ENCODE results near the gene TTC1.

The TTC1 gene

GRCh38 chr5:160088805-160089204 lies 79.9 kb downstream of the TTC1 start:
- DNase-seq (ENCODE audit: low spot score), result no peak

DNA sequence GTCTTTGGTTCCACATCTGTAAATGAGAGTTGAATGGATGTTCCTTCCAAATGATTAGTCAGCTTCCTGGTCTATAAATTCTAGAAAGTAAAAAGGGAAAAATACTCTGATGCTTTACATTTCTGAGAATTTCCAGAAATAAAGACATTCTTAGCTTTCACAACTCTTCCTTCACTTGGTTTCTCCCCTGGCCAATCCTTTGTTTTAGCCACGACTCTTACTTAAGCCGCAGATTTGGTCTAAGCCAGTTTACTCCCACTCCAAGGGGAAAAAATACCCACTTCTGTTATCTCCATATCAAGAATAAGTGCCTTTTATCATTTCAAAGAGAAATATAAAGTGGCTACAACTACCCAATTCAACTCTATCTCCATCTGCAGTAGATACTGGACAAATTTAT lies 80.6 kb downstream of the TTC1 start:
- DNase-seq (ENCODE audit: low spot score), result no peak

- no peak for DNase-seq (ENCODE audit: low spot score)
Observed at GRCh38 chr5:160090059-160090458, 81.1 kb downstream of the TTC1 start.

- DNase-seq (ENCODE audit: low spot score), result no peak
Observed at GRCh38 chr5:160092514-160092913, 83.6 kb downstream of the TTC1 start.

DNA sequence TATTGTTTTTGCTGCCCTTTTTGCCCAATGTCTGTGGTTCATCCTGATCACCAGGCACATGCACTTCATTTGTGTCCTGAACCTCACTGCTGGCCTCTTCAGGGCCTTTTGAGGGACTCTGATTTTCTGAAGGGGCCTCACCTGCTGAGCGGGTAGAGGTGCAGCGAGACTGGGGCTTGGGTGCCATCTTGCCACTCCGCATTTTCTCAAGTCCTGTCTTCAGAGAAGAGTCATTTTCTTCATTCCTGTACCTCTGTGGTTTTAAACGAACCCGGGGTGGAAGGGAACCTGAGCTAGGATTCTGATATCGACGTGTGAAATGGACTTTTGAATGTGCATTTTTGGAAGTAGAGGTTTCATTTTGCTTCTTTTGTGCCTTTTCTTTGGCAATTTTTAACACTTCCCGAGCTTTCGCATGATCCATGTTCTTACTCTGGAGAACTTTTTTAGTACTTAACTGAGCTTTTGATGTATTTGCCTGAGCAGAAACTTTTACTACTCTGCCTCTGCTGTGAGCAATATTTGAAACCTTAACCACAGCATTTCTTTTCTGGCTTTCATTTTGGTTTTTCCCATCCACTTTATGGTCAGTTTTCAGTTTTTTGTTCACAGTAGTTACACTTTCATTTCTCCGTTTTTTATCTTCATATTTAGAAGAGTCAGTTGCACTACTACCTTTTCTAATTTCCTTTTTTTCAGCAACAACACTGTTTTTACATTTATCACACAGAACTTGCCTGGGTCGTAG lies 84.2 kb downstream of the TTC1 start:
- DNase-seq (ENCODE audit: low spot score), result no peak

DNA sequence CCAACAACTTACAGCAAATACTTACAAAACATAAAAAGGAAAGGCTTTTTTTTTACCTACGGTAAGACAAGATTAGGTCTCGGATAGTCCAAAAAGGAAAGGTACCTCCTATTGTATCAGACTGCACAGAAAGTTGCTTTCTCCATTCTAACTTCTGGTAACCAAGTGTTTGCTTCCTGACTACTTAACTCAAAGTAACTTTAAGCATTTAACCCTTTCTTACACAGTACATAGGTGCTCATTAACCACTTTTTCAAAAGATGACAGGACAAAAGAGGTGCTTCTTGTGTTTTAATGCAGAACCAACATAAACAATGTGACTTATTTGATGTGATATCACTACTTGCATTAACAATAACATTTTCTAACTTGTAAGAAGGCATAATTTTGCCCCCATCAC lies 87.2 kb downstream of the TTC1 start:
- DNase-seq (ENCODE audit: low spot score), result no peak

GRCh38 chr5:160097991-160098390 lies 89.1 kb downstream of the TTC1 start:
- DNase-seq (ENCODE audit: low spot score), result no peak

- no peak for DNase-seq (ENCODE audit: low spot score)
Observed at GRCh38 chr5:160105686-160106360, 96.9 kb downstream of the TTC1 start.

- no peak for DNase-seq (ENCODE audit: low spot score)
Observed at GRCh38 chr5:160108124-160108523, 99.2 kb downstream of the TTC1 start.
